ENCODE measurements around the gene MGAT4B.

- peak; percentile 54 for TF ChIP-seq CTCF (IDR thresholded peaks at IDR 0.05; ENCODE audit: insufficient read depth, low read length, poor library complexity, severe bottlenecking)
- no peak for TF ChIP-seq EZH2phosphoT487 (conservative IDR thresholded peaks at IDR 0.05; ENCODE audit: low read length)
Observed at GRCh38 chr5:179801304-179802206, 5.1 kb downstream of the MGAT4B start.
